LNCAP (cell line): ENCODE data around the gene TACC2.

Experiments
- TF ChIP-seq, protein P1 (sequence below): fragments of 450-650 bp; IDR thresholded peaks from 2 replicates; pipeline ENCODE4 v1.5.1; 2017; ENCODE audit warnings: mild to moderate bottlenecking

Gene TACC2

DNA sequence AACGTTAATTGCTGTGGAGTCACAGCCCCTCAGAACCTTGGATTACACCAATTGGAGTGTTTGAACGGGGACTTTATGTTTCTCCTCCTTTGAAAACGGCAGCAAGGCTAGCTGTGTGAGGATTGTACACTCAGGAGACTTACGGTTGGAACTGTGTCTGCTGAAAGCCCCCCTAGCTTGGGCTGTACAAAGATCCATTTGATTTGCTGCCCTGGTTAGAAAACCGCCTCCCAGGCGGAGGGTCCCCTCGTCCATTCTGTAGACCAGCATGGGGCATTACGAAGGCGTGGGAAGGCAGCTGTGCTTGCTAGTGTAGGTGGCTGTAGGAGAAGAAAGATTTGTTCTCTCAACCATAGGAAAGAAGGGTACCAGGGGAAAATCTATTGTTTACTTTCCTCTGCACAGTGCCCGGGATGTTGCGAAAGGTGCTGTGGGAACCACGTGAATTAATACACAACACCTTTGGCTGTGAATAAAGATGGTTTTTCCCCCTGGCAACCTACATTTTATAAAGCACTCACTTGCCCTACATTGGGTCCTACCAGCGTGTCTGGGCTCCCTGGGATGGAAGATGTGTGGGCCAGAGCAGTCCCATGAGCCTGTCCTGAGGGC is 208.8 kb downstream of the TACC2 start:
- TF ChIP-seq, protein P1, sequence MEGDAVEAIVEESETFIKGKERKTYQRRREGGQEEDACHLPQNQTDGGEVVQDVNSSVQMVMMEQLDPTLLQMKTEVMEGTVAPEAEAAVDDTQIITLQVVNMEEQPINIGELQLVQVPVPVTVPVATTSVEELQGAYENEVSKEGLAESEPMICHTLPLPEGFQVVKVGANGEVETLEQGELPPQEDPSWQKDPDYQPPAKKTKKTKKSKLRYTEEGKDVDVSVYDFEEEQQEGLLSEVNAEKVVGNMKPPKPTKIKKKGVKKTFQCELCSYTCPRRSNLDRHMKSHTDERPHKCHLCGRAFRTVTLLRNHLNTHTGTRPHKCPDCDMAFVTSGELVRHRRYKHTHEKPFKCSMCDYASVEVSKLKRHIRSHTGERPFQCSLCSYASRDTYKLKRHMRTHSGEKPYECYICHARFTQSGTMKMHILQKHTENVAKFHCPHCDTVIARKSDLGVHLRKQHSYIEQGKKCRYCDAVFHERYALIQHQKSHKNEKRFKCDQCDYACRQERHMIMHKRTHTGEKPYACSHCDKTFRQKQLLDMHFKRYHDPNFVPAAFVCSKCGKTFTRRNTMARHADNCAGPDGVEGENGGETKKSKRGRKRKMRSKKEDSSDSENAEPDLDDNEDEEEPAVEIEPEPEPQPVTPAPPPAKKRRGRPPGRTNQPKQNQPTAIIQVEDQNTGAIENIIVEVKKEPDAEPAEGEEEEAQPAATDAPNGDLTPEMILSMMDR, result no peak

DNA sequence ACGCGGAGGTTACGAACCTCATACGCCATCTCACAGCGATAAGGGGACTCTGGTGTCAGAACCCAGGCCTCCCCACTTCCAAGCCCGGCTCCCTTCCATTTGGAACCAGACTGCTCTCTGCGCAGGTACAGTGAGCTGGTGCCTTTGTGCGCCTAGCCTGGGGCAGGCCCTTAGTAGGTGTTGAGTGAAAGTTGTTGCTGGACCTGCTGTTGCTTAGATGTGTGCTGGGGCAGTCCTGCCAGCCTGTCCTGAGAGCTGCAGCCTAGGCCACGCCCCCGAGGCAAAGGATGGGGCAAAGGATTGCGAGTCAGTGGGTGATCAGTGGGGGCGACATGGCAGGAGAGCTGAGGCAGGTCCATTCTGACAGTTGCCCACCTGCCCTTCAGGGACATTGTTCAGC is 209.7 kb downstream of the TACC2 start:
- TF ChIP-seq, protein P1, result no peak

DNA sequence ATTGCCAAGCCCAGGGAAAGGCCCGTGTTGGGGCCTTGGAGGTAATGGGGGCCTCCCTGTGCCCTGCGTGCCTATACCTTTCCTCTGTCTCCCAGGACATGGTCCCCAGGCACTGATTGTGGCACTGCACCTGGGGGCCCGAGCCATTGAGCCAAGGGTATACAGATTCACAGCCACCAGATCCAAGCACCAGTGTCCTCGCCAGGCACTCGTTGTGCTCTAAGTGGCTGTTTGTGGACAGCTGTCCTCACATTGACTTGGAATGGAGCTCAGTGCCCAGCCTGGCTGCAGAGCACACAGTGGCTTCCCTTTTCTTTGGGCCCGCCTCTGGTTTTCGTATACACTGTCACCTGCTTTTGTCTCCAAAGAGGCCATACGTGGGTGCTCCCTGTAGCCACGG is 210.1 kb downstream of the TACC2 start:
- TF ChIP-seq, protein P1, result no peak

DNA sequence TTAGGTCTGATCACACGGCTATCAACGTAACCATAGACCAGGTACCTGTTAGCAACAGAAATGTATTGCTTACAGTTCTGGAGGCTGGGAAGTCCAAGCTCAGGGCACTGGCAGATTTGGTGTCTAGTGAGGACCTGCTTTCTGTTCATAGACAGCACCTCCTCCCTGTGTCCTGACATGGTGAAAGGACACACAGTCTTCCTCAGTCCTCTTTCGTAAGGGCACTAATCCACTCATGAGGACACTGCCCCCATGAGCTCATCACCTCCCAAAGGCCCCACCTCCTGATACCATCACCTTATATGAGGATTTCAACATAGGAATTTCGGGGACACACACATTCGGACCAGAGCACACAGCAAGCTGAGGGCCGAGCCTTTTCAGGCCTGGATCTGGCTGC is 210.7 kb downstream of the TACC2 start:
- TF ChIP-seq, protein P1, result no peak

DNA sequence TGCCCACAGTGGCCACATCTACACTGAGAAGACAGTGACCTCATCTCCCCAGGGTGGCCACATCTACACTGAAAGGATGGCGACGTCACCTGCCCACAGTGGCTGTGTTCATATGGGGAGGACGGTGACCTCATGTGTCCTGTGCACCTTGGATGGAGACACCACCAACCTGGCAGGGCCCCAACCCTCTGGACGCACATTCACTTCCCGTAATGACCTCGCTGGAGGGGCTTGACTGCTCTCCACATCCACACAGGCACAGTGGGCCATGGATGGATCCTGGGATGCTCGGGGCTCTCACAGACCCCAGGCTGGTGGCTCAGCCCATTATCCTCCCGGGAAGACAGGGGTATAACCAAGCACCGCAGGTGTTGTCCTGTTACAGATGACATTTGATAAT is 212.4 kb downstream of the TACC2 start:
- TF ChIP-seq, protein P1, result no peak

DNA sequence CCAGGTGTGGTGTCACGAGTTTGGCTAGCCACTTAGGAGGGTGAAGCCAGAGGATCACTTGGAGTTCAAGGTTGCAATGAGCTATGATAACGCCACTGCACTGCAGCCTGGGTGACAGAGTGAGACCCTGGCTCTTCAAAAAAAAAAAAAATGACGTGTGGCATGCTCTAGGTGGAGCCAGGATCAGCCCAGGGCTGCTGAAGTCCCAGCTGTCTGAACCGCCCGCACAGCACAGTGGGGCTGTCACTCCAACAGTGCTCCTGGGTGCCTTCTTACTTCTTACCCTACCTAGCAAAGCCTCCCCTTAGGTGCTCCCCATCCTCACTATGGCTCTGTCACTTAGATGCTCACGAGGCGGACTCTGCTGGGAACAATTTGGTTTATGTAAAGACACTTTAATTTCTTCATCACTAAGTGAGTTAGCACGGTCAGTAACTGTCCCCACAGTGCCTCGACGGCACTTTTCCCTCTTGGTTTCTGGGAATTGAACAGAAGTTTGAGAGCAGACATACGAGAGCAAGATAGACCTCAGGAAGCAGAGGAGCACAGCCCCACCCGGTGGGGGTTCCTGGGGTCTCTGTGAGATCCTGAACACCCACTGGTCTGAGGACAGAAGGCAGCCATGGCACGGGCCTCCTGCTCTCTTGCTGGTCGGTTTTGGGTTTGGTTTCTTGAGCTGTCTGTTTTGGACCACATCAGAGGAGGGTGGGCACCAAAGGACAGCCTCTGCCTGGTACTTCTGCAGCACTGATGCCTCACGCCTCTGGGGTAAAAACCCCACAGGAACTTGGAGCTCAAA is 215.9 kb downstream of the TACC2 start:
- TF ChIP-seq, protein P1, result no peak

DNA sequence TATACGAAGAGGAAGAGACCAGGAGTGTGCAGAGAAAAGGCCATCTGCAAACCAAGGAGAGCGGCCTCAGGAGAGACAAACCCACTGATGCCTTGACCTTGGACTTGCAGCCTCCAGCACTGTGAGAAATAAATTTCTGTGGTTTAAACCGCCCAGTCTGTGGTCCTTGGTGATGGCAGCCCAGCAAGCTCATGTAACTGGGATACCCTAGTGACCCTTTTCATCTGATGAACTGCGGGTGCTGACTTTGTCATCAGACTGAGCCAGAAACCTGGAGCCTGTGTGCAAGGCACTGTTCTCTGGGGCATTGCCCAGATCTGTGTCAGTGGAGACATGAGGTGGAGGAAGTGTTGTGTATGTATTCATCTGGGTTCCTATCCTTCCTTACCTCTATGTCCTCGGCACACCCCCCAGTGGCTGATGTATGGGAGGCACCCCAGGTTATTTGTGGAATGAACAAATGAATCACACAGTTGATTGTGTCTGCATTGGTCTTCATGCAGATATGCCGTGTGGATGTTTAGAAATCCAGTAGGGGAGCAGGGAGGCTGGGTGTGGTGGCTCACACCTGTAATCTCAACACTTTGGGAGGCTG is 217.6 kb downstream of the TACC2 start:
- TF ChIP-seq, protein P1, result no peak
